Right ventricle myocardium superior (tissue), 1 donor: ENCODE results near the gene ABCB11. TPM values are rescaled to one million over a fixed set of nuclear protein-coding genes. Genes with fewer than 3 reads are reported as not detected.
"Not testable (repeated sequence)": the region's sequence is repeated elsewhere in the genome, so short reads cannot be mapped to it uniquely, and the experiment has no call there.

Experiments used
- ATAC-seq: fragments of 200-7000 bp; cut with Tn5 transposase; one replicate; pipeline ENCODE4 v1.9.1; 2020; ENCODE audit warnings: mild to moderate bottlenecking; ENCODE audit not compliant: poor library complexity
- DNase-seq: peaks from one replicate; pipeline ENCODE4 v3.0.0-alpha.2; 2020
- intact Hi-C: fragments of 100-400 bp; cut with DNase I; formaldehyde crosslinking; loops from one replicate; pipeline ENCODE4 v1.11.2; 2022
- total RNA-seq: library from RNA; stranded (reverse); fragmentation: NEBNext Ultra II Directional; extraction: Animal tissue kit (Norgen Biotek cat#: 25700); gene quantifications from one replicate; pipeline ENCODE4 v1.2.1, GENCODE V29; 2021
- donor health status: DM: no; HTN: yes; CAD: no; lungs with severe emphysema.

Gene ABCB11
- total RNA-seq, 1 donor from 2014 or later: 0.13 TPM

DNA sequence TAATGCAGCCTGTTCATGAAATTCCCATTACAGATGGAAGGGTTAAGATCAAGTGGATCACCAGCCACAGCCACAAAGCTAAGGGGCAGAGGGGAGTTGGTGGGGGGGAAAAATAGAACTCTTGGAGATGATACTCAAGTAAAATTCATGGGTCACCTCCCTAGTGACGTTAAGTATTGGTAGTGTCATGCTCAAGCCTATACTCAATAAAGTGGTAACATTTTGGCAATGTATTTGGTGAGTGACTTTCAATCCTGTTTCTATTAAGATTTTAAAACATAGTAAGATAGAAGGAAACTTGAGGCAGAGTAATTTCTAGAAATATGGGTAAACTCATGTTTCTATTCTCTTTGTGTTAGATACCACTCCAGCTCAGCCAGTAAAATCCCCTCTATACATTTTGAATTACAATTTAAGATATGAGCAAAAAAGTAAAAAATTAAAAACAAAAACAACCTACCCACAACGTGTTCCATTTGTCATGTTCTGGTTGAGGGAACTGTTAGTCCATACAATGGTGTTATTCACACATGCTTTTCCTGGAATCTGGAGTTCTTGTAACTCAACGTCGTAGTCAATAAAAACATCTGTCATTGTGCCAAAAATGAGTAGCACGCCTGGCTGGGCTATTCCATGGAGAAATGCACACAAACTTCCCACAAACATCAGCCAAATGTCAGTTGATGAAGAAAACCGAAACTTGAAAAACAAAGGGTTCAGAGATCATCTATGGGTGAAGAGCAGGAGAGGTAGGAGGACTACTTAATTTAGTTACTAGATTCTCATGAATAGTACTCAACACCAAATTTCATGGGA lies 18.1 kb downstream of the ABCB11 start:
- intact Hi-C loops: no loop called here
- peak; percentile 38 for ATAC-seq
- no peak for DNase-seq

DNA sequence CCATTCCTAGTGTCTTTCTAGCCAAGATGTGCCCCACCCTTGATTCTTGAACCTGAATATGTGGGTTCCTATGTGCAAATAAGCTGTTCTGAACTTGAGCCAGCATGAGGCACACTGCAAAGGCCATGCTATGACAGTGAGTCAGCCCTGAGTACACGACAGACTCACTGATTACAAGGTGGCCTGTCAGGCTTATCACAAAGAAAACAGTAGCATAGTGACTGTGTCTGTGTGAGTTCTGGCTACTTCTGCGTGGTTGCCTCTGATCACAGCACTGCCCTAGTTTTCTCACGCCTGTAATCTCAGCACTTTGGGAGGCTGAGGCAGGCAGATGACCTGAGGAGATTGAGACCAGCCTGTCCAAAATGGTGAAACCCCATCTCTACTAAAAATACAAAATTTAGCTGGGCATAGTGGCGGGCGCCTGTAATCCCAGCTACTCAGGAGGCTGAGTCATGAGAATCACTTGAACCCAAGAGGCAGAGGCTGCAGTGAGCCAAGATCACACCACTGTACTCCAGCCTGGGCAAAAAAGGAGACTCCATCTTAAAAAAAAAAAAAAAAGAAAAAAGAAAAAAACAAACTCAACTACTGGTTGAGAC lies 18.8 kb downstream of the ABCB11 start:
- DNase-seq: peak; percentile 42
- ATAC-seq: peak; percentile 97
- intact Hi-C loops: not testable (repeated sequence)

DNA sequence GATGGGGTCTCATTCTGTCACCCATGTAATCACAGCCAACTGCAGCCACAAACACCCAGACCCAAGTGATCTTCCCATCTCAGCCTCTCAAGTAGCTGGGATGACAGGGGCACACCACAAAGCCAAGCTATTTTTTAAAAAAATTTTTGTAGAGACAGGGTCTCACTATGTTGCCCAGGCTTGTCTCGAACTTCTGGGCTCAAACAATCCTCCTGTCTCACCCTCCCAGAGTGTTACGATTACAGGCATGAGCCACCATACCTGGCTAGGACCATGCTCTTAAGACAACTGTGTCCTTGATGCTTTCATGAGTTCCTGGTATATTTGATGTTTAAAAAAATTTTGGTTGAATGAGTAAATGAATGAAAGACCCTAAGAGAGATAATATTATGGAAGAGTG lies 19.4 kb downstream of the ABCB11 start:
- DNase-seq (no peak), ATAC-seq (no peak)
- intact Hi-C loops: no loop called here

DNA sequence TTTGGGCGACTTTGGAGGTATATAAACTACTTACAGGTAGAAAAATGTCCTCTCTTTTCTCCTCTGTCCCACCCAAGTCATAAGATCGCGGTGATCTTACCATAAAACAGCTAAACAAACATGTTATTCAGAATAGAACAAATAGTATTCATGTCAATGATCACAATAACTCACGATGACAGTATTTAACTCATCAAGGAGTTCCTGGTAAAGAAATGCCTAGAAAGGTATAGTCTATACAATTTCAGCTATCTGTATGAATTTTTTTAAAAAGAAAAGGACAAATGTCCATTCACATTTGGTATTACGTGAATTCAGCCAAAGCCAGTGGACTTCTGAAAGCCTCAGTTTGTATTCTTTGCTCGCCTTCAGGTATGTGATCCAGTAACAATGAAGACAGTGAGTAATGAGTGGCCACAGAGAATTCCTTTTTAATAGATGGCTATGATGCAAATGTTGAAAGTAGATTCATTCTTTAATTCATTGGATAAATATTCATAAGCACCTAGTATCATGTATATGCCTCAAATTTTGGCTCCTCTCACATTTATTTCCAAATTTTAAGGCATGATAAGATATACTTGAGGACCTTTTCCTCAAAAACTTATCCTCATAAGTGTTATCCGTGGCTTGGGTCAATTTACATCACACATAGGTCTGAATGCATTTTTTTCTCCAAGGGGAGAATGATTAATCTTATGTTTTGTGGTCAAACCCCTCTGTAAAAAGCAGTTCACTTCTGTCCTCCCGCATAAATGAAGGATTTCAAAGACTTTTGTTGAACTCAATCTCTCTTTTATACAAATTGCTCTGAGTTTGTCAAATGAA lies 20.3 kb downstream of the ABCB11 start:
- ATAC-seq: no peak
- intact Hi-C loops: no loop called here
- no peak for DNase-seq

DNA sequence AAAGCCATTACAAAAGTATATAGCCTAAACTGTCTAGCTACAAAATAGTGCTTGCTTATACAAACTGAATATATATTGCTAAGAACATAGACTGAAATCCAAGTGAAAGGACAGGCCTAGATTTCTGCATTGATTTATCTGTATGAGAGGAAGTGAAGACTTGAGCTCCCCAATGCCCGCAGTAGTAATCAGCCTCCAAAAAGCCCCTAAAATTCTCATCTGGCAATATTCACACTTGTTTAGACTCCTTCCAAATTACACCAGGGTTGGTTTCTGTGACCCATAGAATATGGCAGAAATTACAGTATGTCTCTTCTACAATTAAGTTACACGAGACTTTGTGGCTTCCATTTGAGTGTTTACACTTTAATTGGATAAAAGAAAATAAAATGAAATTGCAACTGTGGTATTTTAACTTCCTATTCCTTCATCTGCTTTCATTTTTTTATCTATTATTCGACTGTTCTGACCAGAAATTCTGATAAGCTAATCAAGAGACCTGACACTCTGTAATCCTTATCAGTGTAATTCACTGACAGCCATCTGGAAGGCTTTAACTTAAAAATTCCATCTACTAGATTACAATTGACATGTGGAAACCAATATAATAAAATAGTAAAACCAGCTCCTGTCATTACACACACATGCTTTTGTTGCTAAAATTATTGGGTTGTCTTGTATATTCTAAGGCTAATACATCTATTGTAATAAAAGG lies 21.1 kb downstream of the ABCB11 start:
- intact Hi-C loops: no loop called here
- no peak for DNase-seq
- no peak for ATAC-seq

DNA sequence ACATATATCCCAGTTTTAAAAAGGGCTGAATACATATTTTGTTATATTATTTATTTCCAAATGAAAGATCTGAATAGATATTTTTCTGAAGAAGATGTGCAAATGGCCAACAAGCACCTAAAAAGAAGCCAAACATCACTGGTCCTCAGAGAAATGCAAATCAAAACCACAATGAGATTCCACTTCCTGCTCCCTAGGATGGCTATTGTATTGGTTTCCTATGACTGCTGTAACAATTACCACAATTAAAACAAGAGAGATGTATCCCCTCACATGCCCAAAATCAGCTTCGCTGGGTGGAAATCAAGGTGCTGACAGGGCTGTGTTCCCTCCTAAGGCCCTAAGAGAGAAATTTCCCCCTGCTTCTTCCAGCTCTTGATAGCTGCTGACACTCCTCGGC lies 23.2 kb downstream of the ABCB11 start:
- intact Hi-C loops: no loop called here
- ATAC-seq (no peak), DNase-seq (no peak)

DNA sequence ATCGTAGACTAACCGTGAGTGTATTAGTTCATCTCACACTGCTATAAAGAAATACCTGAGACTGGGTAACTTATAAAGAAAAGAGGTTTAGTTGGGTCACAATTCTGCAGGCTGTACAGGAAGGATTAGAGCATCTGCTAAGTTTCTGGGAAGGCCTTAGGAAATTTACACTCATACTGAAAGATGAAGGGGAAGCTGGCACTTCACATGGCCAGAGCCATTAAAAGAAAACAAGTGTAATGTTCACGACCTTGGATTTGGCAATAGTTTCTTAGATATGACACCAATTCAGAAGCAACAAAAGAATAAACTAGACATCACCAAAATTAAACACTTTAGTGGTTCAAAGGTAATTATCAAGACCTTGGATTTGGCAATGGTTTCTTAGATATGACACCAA lies 23.8 kb downstream of the ABCB11 start:
- intact Hi-C loops: no loop called here
- ATAC-seq (no peak), DNase-seq (no peak)

DNA sequence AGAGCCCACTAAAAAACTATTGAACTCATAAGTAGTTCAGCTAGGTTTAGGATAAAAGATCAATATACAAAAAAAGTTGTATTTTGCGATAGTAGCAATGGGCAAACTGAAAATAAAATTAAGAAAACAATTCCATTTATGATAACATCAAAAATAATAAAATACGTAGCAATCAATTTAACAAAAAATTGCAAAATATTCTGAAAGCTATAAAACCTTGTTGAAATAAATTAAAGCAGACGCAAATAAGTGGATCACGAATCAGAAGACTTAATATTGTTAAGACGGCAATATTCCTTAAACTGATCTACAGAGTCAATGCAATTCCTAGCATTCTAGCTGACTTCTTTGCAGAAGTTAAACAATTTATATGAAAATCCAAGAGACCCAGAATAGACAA lies 24.5 kb downstream of the ABCB11 start:
- no peak for ATAC-seq

DNA sequence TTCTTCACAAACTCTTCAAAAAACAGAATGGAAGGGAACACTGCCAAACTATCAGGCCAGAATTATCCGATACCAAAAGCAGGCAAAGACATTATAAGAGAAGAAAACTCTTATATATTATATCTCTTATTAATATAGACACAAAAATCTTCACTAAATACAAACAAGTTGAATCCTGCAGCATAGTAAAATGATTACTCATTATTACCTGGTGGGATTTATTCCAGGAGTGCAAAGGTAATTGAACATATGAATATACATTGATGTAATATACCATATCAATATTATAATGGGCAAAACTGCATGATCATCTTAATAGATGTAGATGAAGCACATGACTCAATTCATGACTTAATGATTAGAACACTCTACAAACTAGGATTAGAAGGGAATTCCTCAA lies 25.1 kb downstream of the ABCB11 start:
- ATAC-seq (no peak), DNase-seq (no peak)
- intact Hi-C loops: no loop called here

More for the DNA sequence above, 24.5 kb downstream of the ABCB11 start:
- intact Hi-C loops: no loop called here
- DNase-seq: no peak

DNA sequence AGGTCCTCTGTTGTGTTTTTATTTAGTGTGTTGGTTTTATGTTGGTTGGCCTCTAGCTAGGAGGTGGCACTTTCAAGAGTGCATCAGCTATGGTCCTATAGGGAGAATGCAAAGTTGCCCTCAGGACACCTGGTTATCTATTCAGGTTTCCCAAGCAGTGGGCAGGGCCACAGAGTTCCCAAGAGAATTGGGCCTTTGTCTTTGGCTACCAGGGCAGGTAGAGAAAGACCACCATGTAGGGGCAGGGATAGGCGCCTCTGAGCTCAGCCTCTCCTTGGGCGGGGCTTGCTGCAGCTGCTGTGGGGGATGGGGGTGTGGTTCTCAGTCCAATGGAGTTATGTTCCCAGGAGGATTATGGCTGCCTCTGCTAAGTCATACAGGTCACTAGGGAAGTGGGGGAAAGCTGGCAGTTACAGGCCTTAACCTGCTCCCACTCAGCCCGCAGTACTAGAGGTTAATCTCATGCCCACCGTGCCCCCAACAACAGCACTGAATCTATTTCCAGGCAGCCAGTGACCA lies 26.0 kb downstream of the ABCB11 start:
- ATAC-seq (no peak), DNase-seq (no peak)
- intact Hi-C loops: no loop called here

DNA sequence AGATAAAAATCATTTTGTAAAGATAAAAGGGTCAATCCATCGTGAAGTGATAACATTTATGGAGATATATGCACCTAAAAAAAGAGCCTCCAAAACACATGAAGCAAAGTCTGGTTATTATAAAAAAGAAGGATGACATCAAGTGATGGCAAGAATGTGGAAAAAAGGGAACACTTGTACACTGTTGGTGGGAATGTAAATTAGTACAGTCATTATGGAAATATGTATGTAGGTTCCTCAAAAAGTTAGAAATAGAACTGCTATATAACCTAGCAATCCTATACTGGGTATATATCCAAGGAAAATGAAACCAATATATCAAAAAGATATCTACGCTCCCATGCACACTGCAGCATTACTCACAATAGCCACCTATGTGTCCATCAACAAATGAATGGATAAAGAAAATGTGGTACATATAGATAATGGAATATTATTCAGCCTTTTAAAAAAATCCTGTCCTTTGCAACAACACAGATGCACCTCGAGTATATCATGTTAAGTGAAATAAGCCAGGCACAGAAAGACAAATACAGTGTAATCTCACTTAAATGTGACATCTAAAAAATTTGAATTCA lies 28.9 kb downstream of the ABCB11 start:
- DNase-seq: no peak
- ATAC-seq: no peak
- intact Hi-C loops: no loop called here

DNA sequence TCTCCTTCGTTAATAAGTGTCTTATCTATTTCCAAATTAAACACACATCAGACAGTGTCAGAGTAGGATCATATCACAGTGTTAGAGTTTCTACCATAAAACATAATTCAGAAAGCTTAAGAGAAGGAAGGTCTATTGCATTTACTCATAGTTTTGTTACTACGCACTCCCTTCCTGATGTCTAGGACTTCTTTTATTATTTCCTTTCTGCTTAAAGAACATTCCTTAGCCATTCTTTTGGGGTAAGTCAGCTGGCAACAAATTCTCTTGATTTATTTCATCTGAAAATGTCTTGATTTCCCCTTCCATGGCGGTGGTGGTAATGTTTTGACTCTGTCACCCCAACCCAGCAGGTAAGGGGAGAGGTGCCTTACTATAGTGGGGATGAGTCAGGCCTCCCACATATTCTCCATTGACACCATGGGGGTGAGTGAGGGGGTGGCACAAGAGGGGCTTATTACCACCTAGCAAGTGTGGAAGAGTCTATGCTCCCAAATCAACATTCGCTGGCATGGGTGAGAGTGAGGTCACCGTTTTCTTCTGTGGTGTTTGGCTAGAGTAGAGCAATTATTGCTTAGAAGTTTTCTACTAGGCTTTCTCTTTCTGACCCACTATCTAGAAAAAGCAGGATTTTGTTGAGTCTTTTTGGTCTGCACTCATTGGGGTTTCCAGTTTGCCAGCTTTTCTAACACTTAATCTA lies 29.9 kb downstream of the ABCB11 start:
- intact Hi-C loops: no loop called here
- ATAC-seq: no peak
- no peak for DNase-seq

DNA sequence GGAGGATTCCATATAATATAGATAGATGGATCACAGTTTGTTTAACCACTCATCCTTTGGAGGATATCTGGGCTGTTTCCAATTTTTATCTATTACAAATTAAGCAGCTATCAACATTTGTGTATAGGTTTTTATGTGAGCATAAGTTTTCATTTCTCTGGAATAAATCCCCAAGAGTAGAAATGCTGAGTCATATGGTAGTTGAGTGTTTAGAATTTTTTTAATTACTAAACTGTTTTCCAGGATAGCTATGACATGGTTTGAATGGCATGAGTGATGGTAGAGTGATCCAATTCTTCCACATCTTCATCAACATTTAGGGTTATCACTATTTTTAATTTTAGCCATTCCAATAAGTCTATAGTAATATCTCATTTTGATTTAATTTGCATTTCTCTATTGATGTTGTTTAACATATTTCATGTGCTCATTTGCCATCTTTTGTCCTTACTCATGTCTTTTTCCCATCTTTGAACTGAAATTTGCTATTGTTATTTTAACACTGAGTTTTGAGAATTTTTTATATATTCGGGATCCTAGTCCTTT lies 31.4 kb downstream of the ABCB11 start:
- DNase-seq (no peak), ATAC-seq (no peak)
- intact Hi-C loops: no loop called here

DNA sequence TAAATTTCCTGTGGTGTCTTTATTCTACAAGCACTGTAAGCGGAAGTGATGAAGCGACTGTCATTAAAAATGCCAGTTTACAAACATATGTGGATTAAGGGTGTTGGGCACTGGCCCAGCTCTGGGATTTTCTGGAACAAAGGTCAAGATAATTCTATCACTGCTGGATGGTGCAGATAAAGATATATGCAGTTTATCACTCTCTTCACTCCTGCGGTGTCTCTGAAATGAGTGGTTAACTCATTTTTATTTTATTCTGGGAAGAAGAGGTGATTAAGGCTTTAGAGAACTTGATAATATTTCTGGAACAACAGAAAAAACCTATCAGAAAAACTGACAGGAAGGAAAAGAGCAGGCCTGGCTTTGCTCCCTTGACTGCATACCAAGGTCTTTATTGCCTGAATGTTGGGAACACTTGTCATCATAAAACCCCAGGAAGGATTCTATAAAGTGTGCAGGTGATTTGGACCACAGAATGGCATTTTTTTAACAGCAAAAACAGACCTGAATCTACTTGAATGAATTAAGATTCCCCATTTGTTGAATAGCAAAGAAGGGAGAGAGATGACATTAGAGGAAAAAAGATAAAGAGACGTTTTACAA lies 32.4 kb downstream of the ABCB11 start:
- ATAC-seq (no peak), DNase-seq (no peak)
- intact Hi-C loops: no loop called here

DNA sequence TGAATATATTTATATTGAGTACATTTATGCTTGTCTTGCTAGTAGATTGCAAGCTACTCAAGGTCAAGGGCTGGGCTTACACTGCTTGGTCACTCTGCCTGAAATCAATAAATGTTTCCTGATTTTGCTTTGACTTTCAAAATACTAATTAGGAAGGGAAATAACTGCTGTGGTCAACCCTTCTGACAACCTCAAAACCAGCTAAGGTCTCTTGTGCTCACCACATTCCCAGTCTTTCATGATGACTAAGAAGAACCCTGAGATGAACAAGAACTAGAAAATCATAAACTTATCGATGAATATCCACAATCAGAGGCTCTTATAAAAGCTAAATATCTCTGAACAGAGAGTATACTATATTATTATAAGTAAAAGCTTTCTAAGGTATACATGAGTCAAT lies 33.3 kb downstream of the ABCB11 start:
- DNase-seq: no peak
- intact Hi-C loops: no loop called here
- ATAC-seq: no peak

DNA sequence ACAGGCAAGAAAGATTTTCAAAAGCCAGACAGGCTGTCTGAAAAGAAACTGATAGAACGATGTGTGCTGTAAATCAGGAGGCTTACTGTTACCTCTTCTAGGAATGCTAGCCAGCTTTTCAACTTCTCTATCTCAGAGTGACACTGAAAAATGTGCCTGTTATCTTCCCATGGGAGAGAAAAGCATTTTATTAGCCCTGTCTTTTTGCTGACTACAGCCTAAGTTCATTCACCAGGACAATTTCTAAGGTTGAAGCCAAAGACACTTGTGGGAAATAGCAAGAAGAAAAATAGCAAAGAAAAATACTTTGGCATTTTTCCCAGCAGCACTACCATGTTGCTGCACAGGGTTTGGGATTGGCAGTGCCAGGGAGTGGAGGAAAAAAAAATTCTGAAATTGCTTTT lies 34.0 kb downstream of the ABCB11 start:
- intact Hi-C loops: no loop called here
- peak; percentile 72 for ATAC-seq
- DNase-seq: no peak

DNA sequence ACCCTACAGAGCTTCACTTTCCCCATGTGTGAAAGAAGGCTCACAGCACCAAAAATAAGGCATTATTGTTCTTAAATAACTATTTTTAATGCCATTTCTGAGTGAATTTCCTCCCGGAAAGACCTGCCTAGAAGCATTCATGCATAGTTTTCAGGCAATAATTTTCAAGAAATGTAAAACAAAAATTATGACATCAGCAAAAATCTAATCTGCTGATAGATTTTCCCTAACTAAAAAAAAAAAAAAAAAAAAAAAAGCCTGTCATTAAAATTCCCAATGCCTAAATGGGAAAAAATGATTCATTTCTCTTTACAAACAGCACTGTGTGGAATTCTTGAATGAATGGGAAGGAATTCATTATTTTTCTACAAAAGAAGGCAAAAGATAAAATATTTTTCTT lies 35.4 kb downstream of the ABCB11 start:
- intact Hi-C loops: no loop called here
- DNase-seq: no peak
- ATAC-seq: no peak
